KOPT-K1 (cell line): ENCODE results near the gene HDLBP.
"Not testable (repeated sequence)": the region's sequence is repeated elsewhere in the genome, so short reads cannot be mapped to it uniquely, and the experiment has no call there.

Experiments
- H3K27ac ChIP-seq: fragments of 200-600 bp; sonication (generic); 2 replicates; pipeline ENCODE4 v1.5.1; 2016; ENCODE audit warnings: antibody characterized with exemption, mild to moderate bottlenecking, low read depth, low read length; ENCODE audit not compliant: poor library complexity, severe bottlenecking
- H3K36me3 ChIP-seq: fragments of 200-600 bp; sonication (generic); 2 replicates; pipeline ENCODE4 v1.5.1; 2017; ENCODE audit warnings: antibody characterized with exemption, mild to moderate bottlenecking, low read length, moderate library complexity; ENCODE audit not compliant: insufficient read depth
- H3K9me3 ChIP-seq: fragments of 200-600 bp; sonication (generic); 2 replicates; pipeline ENCODE4 v1.5.1; 2017; ENCODE audit warnings: antibody characterized with exemption, low read length, mild to moderate bottlenecking; ENCODE audit not compliant: insufficient read depth, poor library complexity, severe bottlenecking

Gene HDLBP

DNA sequence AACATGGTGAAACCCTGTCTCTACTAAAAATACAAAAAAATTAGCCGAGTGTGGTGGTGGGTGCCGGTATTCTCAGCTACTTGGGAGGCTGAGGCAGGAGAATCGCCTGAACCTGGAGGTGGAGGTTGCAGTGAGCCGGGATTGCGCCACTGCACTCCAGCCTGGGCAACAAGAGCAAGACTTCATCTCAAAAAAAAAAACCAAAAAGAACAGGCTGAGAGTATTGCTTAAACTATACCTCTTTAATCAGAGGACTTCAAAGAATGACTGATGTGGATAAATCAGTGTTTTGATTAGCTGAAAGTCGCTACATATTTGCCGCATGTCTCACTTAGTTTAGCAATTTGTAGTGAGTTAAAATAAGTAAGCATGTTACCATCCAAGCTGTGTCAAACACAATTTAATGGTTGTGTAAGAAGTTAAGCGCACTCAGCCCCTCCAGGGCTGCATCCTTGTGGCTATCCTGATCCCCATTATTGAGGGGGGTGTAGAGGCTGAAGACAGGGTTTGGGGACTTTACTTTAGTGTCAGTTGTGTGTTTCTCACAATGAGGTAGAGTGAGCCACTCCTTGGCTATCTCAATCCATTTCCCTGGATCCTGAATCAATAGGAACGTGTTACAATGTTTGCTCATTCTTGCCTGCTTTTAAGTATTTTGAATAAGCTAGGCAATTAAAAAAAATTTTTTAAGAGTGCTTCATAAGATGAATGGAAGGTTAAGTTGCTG, 29.6 kb upstream of the HDLBP start:
- H3K36me3 ChIP-seq, result peaks cover 98% of the 10 kb centered on the region
- H3K9me3 ChIP-seq, result no peaks in the 10 kb centered on the region
- H3K27ac ChIP-seq, result no peak overlapping the region

GRCh38 chr2:241340631-241341163, 25.2 kb upstream of the HDLBP start:
- no peaks in the 10 kb centered on the region for H3K9me3 ChIP-seq
- H3K27ac ChIP-seq, result peak overlapping the region; percentile 36
- H3K36me3 ChIP-seq, result peaks cover 94% of the 10 kb centered on the region

DNA sequence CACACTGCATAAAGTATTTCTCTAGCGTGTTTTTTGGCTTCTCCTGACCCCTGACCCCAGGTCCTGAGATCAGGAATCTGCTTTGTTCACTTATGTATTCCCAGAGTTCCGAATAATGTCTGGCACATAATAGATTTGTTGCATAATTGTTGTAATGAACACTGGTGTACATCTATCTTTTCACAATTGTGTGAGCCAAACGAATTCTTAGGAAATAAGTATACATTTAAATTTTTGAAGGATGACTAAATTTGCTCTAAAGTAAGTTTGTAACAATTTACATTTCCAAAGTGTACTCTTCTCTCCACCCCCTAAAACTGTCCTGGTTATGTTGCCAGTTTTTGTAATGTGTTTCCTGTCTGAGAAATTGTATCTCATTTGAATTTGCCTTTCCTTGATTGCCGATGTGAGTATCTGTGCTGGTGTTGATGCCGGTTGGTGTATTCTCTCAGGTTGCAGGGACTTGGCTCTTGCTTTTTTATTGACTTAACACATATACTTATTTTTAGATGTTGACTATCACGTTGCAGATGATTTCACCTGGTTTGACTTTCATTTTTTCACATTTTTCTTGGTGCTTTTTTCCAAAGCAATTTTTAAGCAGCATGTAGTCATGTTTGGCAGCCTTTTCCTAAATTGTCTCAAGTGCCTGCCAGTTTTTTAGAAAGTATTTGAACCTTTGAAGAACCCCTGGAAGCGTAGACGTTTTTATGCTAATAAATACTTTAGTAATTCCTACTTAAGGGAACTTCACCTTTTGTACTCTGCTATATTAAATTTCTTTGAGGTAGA, 24.6 kb upstream of the HDLBP start:
- Histone ChIP-seq H3K36me3 (peaks cover 94% of the 10 kb centered on the region), H3K9me3 (no peaks in the 10 kb centered on the region), H3K27ac (peak overlapping the region; percentile 36)

DNA sequence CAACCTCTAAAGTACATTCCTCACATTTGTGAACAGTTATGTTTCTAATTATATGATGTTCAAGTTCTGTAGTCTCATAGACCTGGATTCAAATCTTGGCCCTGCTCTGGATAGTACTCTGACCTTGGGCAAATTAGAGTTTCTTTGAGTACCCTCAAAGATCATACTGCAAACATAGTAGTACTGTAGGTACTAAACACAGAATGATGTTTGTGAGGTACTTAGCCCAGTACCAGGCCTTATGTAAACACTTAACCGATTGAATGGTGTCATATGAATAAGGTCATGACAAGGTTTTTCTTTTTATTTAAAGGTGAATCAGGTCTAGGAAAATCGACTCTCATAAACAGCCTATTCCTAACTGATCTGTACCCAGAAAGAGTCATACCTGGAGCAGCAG, 19.3 kb upstream of the HDLBP start:
- Histone ChIP-seq H3K36me3 (peaks cover 96% of the 10 kb centered on the region), H3K27ac (no peak overlapping the region), H3K9me3 (no peaks in the 10 kb centered on the region)

DNA sequence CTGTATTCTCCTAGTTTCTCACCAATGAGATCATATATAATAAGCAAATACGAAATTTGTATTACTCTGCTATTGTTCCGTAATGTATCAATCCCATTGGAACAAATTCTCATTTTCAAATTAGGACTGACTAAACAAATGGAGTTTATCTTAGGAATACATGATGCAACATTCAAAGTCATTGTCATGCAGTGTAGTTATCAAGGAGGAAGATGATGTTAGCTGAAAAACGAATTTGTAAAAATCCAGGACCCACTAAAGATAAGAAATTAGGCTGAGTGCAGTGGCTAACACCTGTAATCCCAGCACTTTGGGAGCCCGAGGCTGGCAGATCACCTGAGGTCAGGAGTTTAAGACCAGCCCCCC, 15.1 kb upstream of the HDLBP start:
- H3K9me3 ChIP-seq, result no peaks in the 10 kb centered on the region
- H3K36me3 ChIP-seq, result peaks cover 100% of the 10 kb centered on the region
- no peak overlapping the region for H3K27ac ChIP-seq

DNA sequence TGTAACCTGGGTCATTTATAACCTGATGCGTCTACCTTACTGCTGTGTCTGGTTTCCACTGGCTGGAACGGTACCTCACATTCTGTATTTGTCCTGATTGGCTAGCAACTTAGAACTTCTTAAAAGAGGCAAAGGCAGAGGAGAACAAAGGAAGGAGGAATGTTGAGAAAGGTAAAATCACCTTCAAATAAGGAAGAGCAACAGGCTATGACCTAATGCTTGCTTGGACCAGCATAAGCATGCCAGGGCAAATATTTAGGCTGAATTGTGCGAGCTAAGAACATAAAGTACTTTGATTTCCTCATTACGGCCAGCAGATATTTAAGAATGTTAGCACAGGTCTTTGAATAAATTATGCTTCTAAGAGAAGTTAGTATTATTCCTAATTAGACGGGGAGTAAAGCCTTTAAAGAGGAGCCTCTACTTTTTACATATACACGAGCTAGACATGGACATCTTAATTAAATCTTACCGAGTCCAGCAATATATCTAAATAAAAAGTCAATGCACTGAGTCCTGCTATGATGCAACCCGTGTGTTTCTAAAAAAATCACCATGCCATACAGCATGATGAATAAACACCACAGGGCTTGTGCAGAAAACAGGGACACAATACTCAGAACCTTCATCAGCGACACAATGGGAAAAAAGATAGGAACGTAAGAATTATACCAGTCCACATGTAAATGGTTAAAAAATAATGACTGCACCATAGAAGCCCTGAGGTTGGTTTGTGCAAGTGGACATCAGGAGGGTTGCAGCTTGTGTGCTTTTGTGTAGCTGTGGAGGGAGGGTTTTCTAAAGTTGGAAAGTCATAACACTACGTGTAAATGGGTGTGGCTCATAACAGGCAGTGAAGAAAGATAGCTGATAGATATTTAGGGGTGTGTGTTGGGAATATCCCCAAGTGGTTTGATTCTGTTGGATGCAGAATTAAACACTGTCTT, 14.5 kb upstream of the HDLBP start:
- Histone ChIP-seq H3K36me3 (peaks cover 100% of the 10 kb centered on the region), H3K27ac (no peak overlapping the region), H3K9me3 (no peaks in the 10 kb centered on the region)

DNA sequence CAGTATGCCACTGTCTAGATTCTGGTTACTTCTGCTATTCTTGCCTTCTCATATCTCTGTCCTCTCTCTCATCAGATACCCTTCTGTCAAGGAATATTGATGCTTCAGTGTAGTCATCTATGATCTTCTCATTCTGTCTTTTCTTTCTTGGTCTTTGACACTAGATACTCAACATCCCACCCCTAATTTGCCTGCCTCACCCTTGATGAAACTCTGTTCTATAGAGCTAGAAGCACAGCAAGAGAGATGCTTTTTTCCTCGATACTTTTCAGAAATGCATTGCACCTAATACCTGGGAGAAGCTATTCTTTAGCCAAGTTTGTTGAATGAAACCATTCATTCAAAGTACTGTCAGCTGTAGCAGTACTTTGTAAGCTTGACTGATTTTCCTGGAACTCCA, 9.8 kb upstream of the HDLBP start:
- Histone ChIP-seq H3K9me3 (no peaks in the 10 kb centered on the region), H3K36me3 (peaks cover 90% of the 10 kb centered on the region), H3K27ac (no peak overlapping the region)

DNA sequence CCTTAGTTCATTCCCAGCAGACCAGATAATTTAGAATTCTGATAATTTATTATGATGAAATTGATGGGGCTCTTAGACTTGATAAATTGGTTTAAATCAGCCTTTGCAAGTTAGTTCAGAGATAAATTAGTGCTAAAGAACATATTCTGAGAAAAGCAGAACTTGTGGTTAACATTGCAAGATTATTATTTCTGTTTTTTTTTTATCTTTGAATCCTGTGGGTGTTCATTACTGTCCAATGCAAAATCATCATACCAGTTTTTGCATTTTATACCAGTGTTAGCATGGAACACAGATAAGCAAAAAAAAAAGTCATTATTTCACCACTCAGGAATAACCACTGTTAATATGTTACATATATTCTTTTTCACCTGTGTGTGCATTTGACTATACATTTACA, 9.3 kb upstream of the HDLBP start:
- no peak overlapping the region for H3K27ac ChIP-seq
- H3K36me3 ChIP-seq, result peaks cover 90% of the 10 kb centered on the region
- no peaks in the 10 kb centered on the region for H3K9me3 ChIP-seq

GRCh38 chr2:241323778-241324177, 8.3 kb upstream of the HDLBP start:
- no peak overlapping the region for H3K27ac ChIP-seq

DNA sequence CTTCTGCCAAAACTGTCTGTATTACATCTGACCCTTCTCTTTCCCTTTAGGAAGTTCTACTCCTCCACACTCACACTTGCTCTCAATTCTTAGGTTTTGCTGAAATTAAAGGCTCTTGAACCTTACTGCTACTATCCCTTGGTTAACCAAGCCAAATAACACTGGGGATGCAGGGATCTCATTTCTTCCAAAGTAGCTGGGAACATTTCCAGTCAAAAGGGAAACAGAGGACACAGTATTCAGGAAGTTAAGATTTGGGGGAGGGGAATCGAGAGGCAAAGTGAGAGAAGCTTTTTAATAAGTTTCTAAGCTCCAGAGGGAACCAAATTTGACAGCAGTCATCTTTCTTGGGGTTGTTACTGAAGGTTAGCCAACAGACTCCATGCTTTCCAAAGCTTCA, 6.4 kb upstream of the HDLBP start:
- no peaks in the 10 kb centered on the region for H3K9me3 ChIP-seq
- H3K36me3 ChIP-seq, result peaks cover 85% of the 10 kb centered on the region
- H3K27ac ChIP-seq, result no peak overlapping the region

More at GRCh38 chr2:241323778-241324177, 8.3 kb upstream of the HDLBP start:
- Histone ChIP-seq H3K9me3 (no peaks in the 10 kb centered on the region), H3K36me3 (peaks cover 89% of the 10 kb centered on the region)

DNA sequence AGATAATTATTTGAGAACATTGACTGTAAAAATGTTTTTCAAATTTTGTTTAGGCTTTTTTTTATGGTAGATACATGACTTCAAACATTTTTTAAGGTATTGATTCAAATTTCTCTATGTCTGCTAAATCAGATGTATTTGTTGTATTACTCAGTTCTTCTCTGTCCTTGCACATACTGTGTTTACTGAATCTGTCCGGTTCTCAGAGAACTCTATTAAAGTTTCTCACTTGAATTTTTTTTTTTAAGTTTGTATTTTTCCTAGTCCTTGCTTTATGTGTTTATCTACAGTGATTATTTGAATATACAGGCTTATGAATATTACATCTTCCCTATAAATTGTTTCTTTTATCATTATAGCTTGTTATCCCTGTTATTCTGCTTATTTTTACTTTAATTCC, 5.6 kb upstream of the HDLBP start:
- Histone ChIP-seq H3K27ac (no peak overlapping the region), H3K9me3 (no peaks in the 10 kb centered on the region), H3K36me3 (peaks cover 77% of the 10 kb centered on the region)

DNA sequence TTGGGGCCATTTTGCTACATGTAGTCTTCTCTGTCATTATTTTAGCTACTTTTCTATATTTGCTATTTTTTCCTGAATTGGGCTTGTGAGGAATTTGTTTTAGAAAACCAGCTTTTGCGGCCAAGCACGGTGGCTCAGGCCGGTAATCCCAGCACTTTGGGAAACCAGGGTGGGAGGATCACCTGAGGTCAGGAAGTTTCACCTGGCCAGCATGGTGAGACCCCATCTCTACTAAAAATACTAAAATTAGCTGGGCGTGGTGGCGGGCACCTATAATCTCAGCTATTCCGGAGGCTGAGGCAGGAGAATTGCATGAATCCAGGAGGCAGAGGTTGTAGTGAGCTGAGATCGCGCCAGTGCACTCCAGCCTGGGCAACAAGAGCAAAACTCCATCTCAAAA, 4.9 kb upstream of the HDLBP start:
- peaks cover 70% of the 10 kb centered on the region for H3K36me3 ChIP-seq
- H3K27ac ChIP-seq, result no peak overlapping the region
- no peaks in the 10 kb centered on the region for H3K9me3 ChIP-seq

GRCh38 chr2:241318830-241319229, 3.4 kb upstream of the HDLBP start:
- not testable (repeated sequence) for H3K27ac ChIP-seq, H3K9me3 ChIP-seq
- peaks cover 55% of the 10 kb centered on the region for H3K36me3 ChIP-seq

- H3K36me3 ChIP-seq, result peaks cover 46% of the 10 kb centered on the region
- H3K9me3 ChIP-seq, result no peaks in the 10 kb centered on the region
- peak overlapping the region; percentile 100 for H3K27ac ChIP-seq
These were observed 1.9 kb upstream of the HDLBP start for GRCh38 chr2:241317391-241317790.

DNA sequence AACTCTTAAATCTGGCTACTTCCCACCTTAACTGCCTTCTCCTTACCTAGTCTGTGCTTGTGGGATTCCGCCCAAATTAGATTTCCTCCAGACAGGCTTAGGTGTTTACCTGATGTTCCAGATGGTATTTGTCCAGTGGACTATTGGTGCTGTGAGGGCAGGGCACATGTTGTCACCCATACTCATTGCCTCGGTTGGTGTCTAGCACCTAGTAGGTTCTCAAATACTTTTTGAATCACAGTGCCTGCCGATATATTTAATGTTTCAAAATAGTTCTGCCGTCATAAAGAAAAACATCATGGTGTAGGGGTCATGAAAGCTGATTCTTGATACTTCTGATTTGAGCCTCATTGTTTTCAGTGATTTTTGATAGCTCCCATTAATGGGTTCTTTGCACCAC, 1.4 kb upstream of the HDLBP start:
- Histone ChIP-seq H3K27ac (peak overlapping the region; percentile 100), H3K36me3 (peaks cover 43% of the 10 kb centered on the region), H3K9me3 (no peaks in the 10 kb centered on the region)
